Lower leg skin (tissue), 3 donors: ENCODE measurements around the gene ARHGAP5.

Experiments
- POLR2A ChIP-seq, 2 donors: fragments of 450-650 bp; IDR thresholded peaks; one replicate each; pipeline ENCODE4 v1.6.1; 2016 to 2017; ENCODE audit warnings: antibody characterized with exemption in 2 of 2, mild to moderate bottlenecking in 1 of 2, moderate library complexity in 1 of 2
- TF ChIP-seq, protein P1 (sequence below), 3 donors: fragments of 450-650 bp; IDR thresholded peaks; one replicate each; pipeline ENCODE4 v1.5.1; 2016; ENCODE audit warnings: antibody characterized with exemption in 3 of 3, mild to moderate bottlenecking in 3 of 3, moderate library complexity in 2 of 3

- TF ChIP-seq, protein P1, sequence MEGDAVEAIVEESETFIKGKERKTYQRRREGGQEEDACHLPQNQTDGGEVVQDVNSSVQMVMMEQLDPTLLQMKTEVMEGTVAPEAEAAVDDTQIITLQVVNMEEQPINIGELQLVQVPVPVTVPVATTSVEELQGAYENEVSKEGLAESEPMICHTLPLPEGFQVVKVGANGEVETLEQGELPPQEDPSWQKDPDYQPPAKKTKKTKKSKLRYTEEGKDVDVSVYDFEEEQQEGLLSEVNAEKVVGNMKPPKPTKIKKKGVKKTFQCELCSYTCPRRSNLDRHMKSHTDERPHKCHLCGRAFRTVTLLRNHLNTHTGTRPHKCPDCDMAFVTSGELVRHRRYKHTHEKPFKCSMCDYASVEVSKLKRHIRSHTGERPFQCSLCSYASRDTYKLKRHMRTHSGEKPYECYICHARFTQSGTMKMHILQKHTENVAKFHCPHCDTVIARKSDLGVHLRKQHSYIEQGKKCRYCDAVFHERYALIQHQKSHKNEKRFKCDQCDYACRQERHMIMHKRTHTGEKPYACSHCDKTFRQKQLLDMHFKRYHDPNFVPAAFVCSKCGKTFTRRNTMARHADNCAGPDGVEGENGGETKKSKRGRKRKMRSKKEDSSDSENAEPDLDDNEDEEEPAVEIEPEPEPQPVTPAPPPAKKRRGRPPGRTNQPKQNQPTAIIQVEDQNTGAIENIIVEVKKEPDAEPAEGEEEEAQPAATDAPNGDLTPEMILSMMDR (IDR thresholded peaks at IDR 0.05), result no peak
- TF ChIP-seq POLR2A (IDR thresholded peaks at IDR 0.05), result no peak
Measured at GRCh38 chr14:32183151-32184058, 106.3 kb downstream of the ARHGAP5 start.
